Measurements from ENCODE around the gene ELMO1. TPM values are rescaled to one million over a fixed set of nuclear protein-coding genes. Genes with fewer than 3 reads are reported as not detected.

The ELMO1 gene
- total RNA-seq, 1 experiment from 2014 or later = 1.1 TPM

DNA sequence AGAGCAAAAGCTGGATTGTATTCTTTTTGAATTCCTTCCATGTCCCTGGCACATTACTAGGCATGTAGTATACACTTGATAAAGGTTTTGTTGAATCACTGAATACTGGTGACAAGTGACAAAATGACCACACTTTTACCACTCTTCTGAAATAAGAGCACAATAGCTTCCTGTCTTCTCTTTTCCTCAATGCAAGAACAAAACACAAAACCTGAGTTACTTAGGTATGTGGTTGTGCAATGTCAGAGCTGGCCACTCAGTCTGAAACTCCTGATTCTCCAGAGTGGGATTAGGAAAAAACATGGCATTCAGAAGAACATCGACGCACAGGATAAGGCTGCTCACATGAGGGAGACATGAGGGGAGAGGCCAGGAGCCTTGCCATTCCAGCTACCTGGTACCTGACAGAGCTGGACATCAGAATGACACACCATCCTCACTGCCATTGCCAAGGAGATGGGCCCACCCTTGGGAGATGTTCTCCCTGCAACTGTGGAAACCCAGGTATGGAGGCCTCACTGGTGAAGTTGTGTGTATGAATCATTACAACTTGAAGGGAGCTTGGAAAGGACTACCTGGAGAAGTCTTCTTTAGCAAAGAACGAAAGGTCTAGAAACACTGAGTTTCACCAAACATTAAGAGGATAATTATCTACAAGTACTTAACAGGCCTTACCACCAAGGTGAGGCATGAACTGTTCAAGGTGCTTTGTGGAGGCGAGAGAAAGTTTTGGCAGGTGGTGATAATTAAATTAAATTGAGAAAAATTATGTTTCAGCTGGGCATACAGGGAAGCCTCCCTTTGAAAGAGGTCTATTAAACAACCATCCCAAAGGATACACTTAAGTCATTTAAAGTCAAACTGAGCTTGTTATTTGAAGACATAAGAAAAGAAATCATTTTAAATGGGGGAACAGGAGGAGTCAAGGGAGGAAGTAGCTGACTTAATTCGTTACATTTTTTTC, 477.8 kb downstream of the ELMO1 start:
- H3K36me3 ChIP-seq (ENCODE audit: control insufficient read depth in 1 of 2, insufficient read depth in 2 of 2, low read length in 2 of 2) = no peaks in the 10 kb centered on the region
- RAD21 ChIA-PET (ENCODE audit: low non-redundant PET in 1 of 2, low total read pairs in 2 of 2, uncharacterized antibody in 2 of 2, unreplicated experiment in 2 of 2) = interaction anchor here in 1 of 2 experiments (1.6 kb wide), 1 partner anchor 211 kb away, joined by 5 read pairs; no protein-coding TSS in a partner anchor
- no peaks in the 10 kb centered on the region for H3K79me2 ChIP-seq (ENCODE audit: insufficient read depth, low read length)
- H3K9me2 ChIP-seq (ENCODE audit: insufficient read depth) = no peaks in the 10 kb centered on the region
- no peaks in the 10 kb centered on the region for H3K27me3 ChIP-seq (ENCODE audit: insufficient read depth, low read length)
- no peaks in the 10 kb centered on the region for H4K20me1 ChIP-seq (ENCODE audit: insufficient read depth)
- no peak overlapping the region for H2AFZ ChIP-seq (ENCODE audit: low read depth, low read length, poor library complexity, severe bottlenecking)
- CTCF ChIA-PET = interaction anchor here (1.0 to 1.4 kb wide), 4 partner anchors 15 to 228 kb away, joined by 3 to 6 read pairs (median 4); no protein-coding TSS in a partner anchor
- no peak for DNase-seq (ENCODE audit: low read depth, low spot score)
- BruUV-seq (replicated peaks) = no TSS peak
- TF ChIP-seq SRF (IDR thresholded peaks at IDR 0.05; ENCODE audit: low read depth) (no peak), ZNF274 (IDR thresholded peaks at IDR 0.05; ENCODE audit: low read depth, low read length) (no peak)
- TF ChIP-seq, protein P1, sequence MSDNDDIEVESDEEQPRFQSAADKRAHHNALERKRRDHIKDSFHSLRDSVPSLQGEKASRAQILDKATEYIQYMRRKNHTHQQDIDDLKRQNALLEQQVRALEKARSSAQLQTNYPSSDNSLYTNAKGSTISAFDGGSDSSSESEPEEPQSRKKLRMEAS (IDR thresholded peaks at IDR 0.05) = no peak
- intact Hi-C loops (cut with micrococcal nuclease) = no loop called here
- H3K4me3 ChIP-seq (replicated peaks in 1 of 2; ENCODE audit: low read depth in 1 of 2, low read length in 2 of 2) = no peak overlapping the region
- H3K4me1 ChIP-seq (ENCODE audit: control insufficient read depth in 1 of 2, insufficient read depth in 2 of 2, low read length in 2 of 2) = peaks cover 0 to 3% of the 10 kb centered on the region in 2 experiments; a peak in 1 of 4 replicates
- POLR2A ChIA-PET = no interaction called here
- no peak overlapping the region for H3K27ac ChIP-seq (ENCODE audit: low read depth, low read length)
- H3K9ac ChIP-seq (ENCODE audit: low read length) = no peak overlapping the region
- H3K4me2 ChIP-seq (ENCODE audit: low read length) = no peak overlapping the region
- no peaks in the 10 kb centered on the region for H3K9me3 ChIP-seq (ENCODE audit: control insufficient read depth in 1 of 2, insufficient read depth in 1 of 2, low read depth in 1 of 2, low read length in 2 of 2)
- ATAC-seq = no peak

DNA sequence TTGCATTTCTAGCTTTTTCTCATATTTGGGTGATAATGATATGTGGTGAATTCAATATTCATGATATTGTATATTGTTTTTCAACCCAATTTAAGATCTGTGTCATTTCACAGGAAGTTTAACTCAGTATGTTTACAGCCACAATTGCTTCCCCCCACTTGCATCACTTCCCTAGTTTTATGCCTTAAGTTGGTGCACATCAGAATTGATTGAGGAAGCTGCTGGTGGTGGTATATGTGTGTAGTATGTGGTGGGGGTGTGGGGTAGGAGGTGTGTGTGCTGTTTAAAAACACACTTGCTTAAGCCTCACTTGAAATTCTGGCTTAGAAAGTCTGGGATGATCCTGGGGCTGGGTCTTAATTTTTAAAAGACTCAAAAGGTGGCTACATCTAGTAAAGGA, 479.3 kb downstream of the ELMO1 start:
- no peak overlapping the region for H3K9ac ChIP-seq (ENCODE audit: low read length)
- no peak overlapping the region for H3K27ac ChIP-seq (ENCODE audit: low read depth, low read length)
- no peak overlapping the region for H2AFZ ChIP-seq (ENCODE audit: low read depth, low read length, poor library complexity, severe bottlenecking)
- DNase-seq (ENCODE audit: low read depth, low spot score) (no peak), ATAC-seq (no peak)
- no peak overlapping the region for H3K4me2 ChIP-seq (ENCODE audit: low read length)
- CTCF ChIA-PET = interaction anchor here (1.3 to 3.3 kb wide), 3 partner anchors 14 to 229 kb away, joined by 3 to 105 read pairs (median 5); no protein-coding TSS in a partner anchor
- no peaks in the 10 kb centered on the region for H3K9me3 ChIP-seq (ENCODE audit: control insufficient read depth in 1 of 2, insufficient read depth in 1 of 2, low read depth in 1 of 2, low read length in 2 of 2)
- H3K4me3 ChIP-seq (replicated peaks in 1 of 2; ENCODE audit: low read depth in 1 of 2, low read length in 2 of 2) = no peak overlapping the region
- no peaks in the 10 kb centered on the region for H3K9me2 ChIP-seq (ENCODE audit: insufficient read depth)
- RAD21 ChIA-PET (ENCODE audit: low non-redundant PET in 1 of 2, low total read pairs in 2 of 2, uncharacterized antibody in 2 of 2, unreplicated experiment in 2 of 2) = no interaction called here
- H3K4me1 ChIP-seq (ENCODE audit: control insufficient read depth in 1 of 2, insufficient read depth in 2 of 2, low read length in 2 of 2) = peaks cover 0 to 3% of the 10 kb centered on the region in 2 experiments; a peak in 1 of 4 replicates
- H3K27me3 ChIP-seq (ENCODE audit: insufficient read depth, low read length) = no peaks in the 10 kb centered on the region
- no peaks in the 10 kb centered on the region for H3K36me3 ChIP-seq (ENCODE audit: control insufficient read depth in 1 of 2, insufficient read depth in 2 of 2, low read length in 2 of 2)
- H3K79me2 ChIP-seq (ENCODE audit: insufficient read depth, low read length) = no peaks in the 10 kb centered on the region
- no TSS peak for BruUV-seq (replicated peaks)
- intact Hi-C loops (cut with micrococcal nuclease) = loop anchor here (5.0 to 10.0 kb wide), 2 partner anchors 305 to 482 kb away; no protein-coding TSS in a partner anchor
- POLR2A ChIA-PET = no interaction called here
- H4K20me1 ChIP-seq (ENCODE audit: insufficient read depth) = no peaks in the 10 kb centered on the region
- TF ChIP-seq, protein P2, sequence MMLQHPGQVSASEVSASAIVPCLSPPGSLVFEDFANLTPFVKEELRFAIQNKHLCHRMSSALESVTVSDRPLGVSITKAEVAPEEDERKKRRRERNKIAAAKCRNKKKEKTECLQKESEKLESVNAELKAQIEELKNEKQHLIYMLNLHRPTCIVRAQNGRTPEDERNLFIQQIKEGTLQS (IDR thresholded peaks at IDR 0.05) = no peak
- TF ChIP-seq CEBPB (IDR thresholded peaks at IDR 0.05; ENCODE audit: low read depth) (no peak), POLR2A (IDR thresholded peaks at IDR 0.05; ENCODE audit: borderline replicate concordance, extremely low read depth, insufficient read depth, insufficient read length) (no peak), ELF1 (IDR thresholded peaks at IDR 0.05; ENCODE audit: borderline replicate concordance, low read depth) (no peak), FOSL1 (IDR thresholded peaks at IDR 0.05; ENCODE audit: low read depth) (no peak), SIN3A (IDR thresholded peaks at IDR 0.05; ENCODE audit: low read depth) (no peak), TCF7L2 (IDR thresholded peaks at IDR 0.05; ENCODE audit: borderline replicate concordance, extremely low read depth, insufficient read depth, insufficient read length) (no peak)
- TF ChIP-seq, protein P3, sequence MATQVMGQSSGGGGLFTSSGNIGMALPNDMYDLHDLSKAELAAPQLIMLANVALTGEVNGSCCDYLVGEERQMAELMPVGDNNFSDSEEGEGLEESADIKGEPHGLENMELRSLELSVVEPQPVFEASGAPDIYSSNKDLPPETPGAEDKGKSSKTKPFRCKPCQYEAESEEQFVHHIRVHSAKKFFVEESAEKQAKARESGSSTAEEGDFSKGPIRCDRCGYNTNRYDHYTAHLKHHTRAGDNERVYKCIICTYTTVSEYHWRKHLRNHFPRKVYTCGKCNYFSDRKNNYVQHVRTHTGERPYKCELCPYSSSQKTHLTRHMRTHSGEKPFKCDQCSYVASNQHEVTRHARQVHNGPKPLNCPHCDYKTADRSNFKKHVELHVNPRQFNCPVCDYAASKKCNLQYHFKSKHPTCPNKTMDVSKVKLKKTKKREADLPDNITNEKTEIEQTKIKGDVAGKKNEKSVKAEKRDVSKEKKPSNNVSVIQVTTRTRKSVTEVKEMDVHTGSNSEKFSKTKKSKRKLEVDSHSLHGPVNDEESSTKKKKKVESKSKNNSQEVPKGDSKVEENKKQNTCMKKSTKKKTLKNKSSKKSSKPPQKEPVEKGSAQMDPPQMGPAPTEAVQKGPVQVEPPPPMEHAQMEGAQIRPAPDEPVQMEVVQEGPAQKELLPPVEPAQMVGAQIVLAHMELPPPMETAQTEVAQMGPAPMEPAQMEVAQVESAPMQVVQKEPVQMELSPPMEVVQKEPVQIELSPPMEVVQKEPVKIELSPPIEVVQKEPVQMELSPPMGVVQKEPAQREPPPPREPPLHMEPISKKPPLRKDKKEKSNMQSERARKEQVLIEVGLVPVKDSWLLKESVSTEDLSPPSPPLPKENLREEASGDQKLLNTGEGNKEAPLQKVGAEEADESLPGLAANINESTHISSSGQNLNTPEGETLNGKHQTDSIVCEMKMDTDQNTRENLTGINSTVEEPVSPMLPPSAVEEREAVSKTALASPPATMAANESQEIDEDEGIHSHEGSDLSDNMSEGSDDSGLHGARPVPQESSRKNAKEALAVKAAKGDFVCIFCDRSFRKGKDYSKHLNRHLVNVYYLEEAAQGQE (IDR thresholded peaks at IDR 0.05; ENCODE audit: low read depth) = no peak
- TF ChIP-seq, protein P4, sequence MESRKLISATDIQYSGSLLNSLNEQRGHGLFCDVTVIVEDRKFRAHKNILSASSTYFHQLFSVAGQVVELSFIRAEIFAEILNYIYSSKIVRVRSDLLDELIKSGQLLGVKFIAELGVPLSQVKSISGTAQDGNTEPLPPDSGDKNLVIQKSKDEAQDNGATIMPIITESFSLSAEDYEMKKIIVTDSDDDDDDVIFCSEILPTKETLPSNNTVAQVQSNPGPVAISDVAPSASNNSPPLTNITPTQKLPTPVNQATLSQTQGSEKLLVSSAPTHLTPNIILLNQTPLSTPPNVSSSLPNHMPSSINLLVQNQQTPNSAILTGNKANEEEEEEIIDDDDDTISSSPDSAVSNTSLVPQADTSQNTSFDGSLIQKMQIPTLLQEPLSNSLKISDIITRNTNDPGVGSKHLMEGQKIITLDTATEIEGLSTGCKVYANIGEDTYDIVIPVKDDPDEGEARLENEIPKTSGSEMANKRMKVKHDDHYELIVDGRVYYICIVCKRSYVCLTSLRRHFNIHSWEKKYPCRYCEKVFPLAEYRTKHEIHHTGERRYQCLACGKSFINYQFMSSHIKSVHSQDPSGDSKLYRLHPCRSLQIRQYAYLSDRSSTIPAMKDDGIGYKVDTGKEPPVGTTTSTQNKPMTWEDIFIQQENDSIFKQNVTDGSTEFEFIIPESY (IDR thresholded peaks at IDR 0.05; ENCODE audit: extremely low read depth, insufficient replicate concordance, low read length) = no peak
